H1 (cell line): ENCODE results near the gene HMOX2. TPM values are rescaled to one million over a fixed set of nuclear protein-coding genes. Genes with fewer than 3 reads are reported as not detected.

Source experiments
- CTCF ChIA-PET: fragments of 300-600 bp; sonication (Branson Sonifier 250); formaldehyde crosslinking; loops from one replicate; lab custom pipeline; 2021; ENCODE audit not compliant: partially characterized antibody; lab: Charles Lee
- POLR2A ChIA-PET: fragments of 300-600 bp; sonication (Branson Sonifier 250); formaldehyde crosslinking; loops from one replicate; lab custom pipeline; 2021; ENCODE audit warnings: inconsistent platforms; ENCODE audit not compliant: partially characterized antibody; lab: Charles Lee
- DNase-seq, 2 experiments: peaks; one replicate each; pipeline versions ENCODE4 v3.0.0 to v3.0.0-alpha.2; 2010 to 2022; ENCODE audit warnings: low spot score in 2 of 2, low read depth in 1 of 2, mixed read lengths in 1 of 2
- FAIRE-seq: peaks from 2 replicates; lab custom pipeline; 2011; peaks lifted over from hg19 to GRCh38; lab: Jason Lieb, UNC
- H2AFZ ChIP-seq: 2 replicates; pipeline ENCODE4 v1.8.1; 2012; ENCODE audit warnings: low read length, inconsistent platforms
- H2AK5ac ChIP-seq: 2 replicates; pipeline ENCODE4 v1.6.1; 2013; ENCODE audit warnings: low read depth, low read length
- H2BK120ac ChIP-seq: replicated peaks from 2 replicates; pipeline ENCODE3; 2013; ENCODE audit warnings: low read depth, low read length, inconsistent platforms
- H2BK12ac ChIP-seq: 2 replicates; pipeline ENCODE4 v1.6.1; 2013; ENCODE audit warnings: low read depth, low read length
- H2BK15ac ChIP-seq: 2 replicates; pipeline ENCODE4 v1.6.1; 2013; ENCODE audit warnings: low read length
- H2BK20ac ChIP-seq: 2 replicates; pipeline ENCODE4 v1.6.1; 2013; ENCODE audit warnings: low read length
- H2BK5ac ChIP-seq: 2 replicates; pipeline ENCODE4 v1.6.1; 2013; ENCODE audit warnings: low read depth, low read length
- H3K14ac ChIP-seq: 2 replicates; pipeline ENCODE4 v1.6.1; 2013; ENCODE audit warnings: inconsistent platforms; ENCODE audit not compliant: insufficient read length
- H3K18ac ChIP-seq: 2 replicates; pipeline ENCODE4 v1.6.1; 2013; ENCODE audit warnings: low read length; ENCODE audit errors: extremely low read depth
- H3K23ac ChIP-seq: 2 replicates; pipeline ENCODE4 v1.6.1; 2013; ENCODE audit warnings: inconsistent platforms; ENCODE audit not compliant: insufficient read length
- H3K23me2 ChIP-seq: 2 replicates; pipeline ENCODE4 v1.6.1; 2013; ENCODE audit warnings: low read depth, low read length
- H3K27ac ChIP-seq: 2 replicates; pipeline ENCODE4 v1.6.1; 2011; ENCODE audit warnings: low read depth, low read length, inconsistent platforms
- H3K27me3 ChIP-seq, 4 experiments: replicated peaks in 1 of 4; 1 replicate in 1 of 4; 2 replicates in 3 of 4; pipeline versions ENCODE4 v1.6.1 to v1.8.1; 2011 to 2013; ENCODE audit warnings: low read length in 3 of 4, mild to moderate bottlenecking in 3 of 4, inconsistent platforms in 2 of 4, mixed read lengths in 2 of 4, moderate library complexity in 1 of 4; ENCODE audit not compliant: control insufficient read depth in 3 of 4, insufficient read depth in 3 of 4; ENCODE audit errors: extremely low read depth in 1 of 4
- H3K36me3 ChIP-seq, 4 experiments: 2 replicates each; pipeline versions ENCODE4 v1.6.1 to v1.8.1; 2011 to 2013; ENCODE audit warnings: mild to moderate bottlenecking in 4 of 4, low read length in 3 of 4, moderate library complexity in 2 of 4, control low read depth in 1 of 4, inconsistent platforms in 1 of 4; ENCODE audit not compliant: insufficient read depth in 4 of 4, control insufficient read depth in 2 of 4
- H3K4ac ChIP-seq: replicated peaks from 2 replicates; pipeline ENCODE3; 2013; ENCODE audit warnings: low read length, low read depth, mixed read lengths, inconsistent platforms; ENCODE audit not compliant: insufficient read length
- H3K4me1 ChIP-seq, 4 experiments: replicated peaks in 1 of 4; 1 replicate in 1 of 4; 2 replicates in 3 of 4; pipeline versions ENCODE4 v1.6.1 to v1.8.1; 2011 to 2013; ENCODE audit warnings: low read length in 3 of 4, inconsistent platforms in 2 of 4, mixed read lengths in 1 of 4; ENCODE audit not compliant: insufficient read depth in 4 of 4, control insufficient read depth in 3 of 4
- H3K4me2 ChIP-seq, 2 experiments: 2 replicates each; pipeline versions ENCODE4 v1.6.1 to v1.8.1; 2011 to 2013; ENCODE audit warnings: low read depth in 2 of 2, low read length in 2 of 2, control low read depth in 1 of 2, inconsistent platforms in 1 of 2, mild to moderate bottlenecking in 1 of 2; ENCODE audit not compliant: insufficient read depth in 1 of 2
- H3K4me3 ChIP-seq, 4 experiments: fragments of 200-600, 300-600 bp in 1 of 4; sonication (generic), shearing (Covaris generic), sonication (Bioruptor Twin) in 1 of 4; 2 replicates each; pipeline versions ENCODE4 v1.5.1 to v1.8.1; 2011 to 2016; ENCODE audit warnings: low read length in 4 of 4, low read depth in 3 of 4, control low read depth in 2 of 4, inconsistent platforms in 2 of 4, mild to moderate bottlenecking in 2 of 4, mixed read lengths in 1 of 4, moderate library complexity in 1 of 4; ENCODE audit not compliant: insufficient read depth in 2 of 4; ENCODE audit errors: extremely low read depth in 1 of 4
- H3K56ac ChIP-seq: replicated peaks from 2 replicates; pipeline ENCODE3; 2013; ENCODE audit warnings: low read depth, mild to moderate bottlenecking, mixed read lengths, low read length, inconsistent platforms; ENCODE audit not compliant: insufficient read length
- H3K79me1 ChIP-seq: 2 replicates; pipeline ENCODE4 v1.6.1; 2013; ENCODE audit warnings: low read depth, low read length, control low read depth
- H3K79me2 ChIP-seq, 2 experiments: 2 replicates each; pipeline versions ENCODE4 v1.6.1 to v1.8.1; 2012 to 2013; ENCODE audit warnings: low read length in 2 of 2, mild to moderate bottlenecking in 2 of 2, inconsistent platforms in 1 of 2; ENCODE audit not compliant: insufficient read depth in 2 of 2, control insufficient read depth in 1 of 2
- H3K9ac ChIP-seq, 4 experiments: replicated peaks in 1 of 4; 1 replicate in 1 of 4; 2 replicates in 3 of 4; pipeline versions ENCODE4 v1.6.1 to v1.8.1; 2011 to 2013; ENCODE audit warnings: low read depth in 3 of 4, low read length in 3 of 4, control low read depth in 2 of 4, mild to moderate bottlenecking in 2 of 4, moderate library complexity in 2 of 4, inconsistent platforms in 1 of 4; ENCODE audit errors: extremely low read depth in 1 of 4
- H3K9me3 ChIP-seq, 2 experiments: 2 replicates each; pipeline versions ENCODE4 v1.6.1 to v1.8.1; 2012 to 2013; ENCODE audit warnings: mild to moderate bottlenecking in 2 of 2, moderate library complexity in 2 of 2, control low read depth in 1 of 2, inconsistent platforms in 1 of 2, low read depth in 1 of 2, low read length in 1 of 2, mixed read lengths in 1 of 2; ENCODE audit not compliant: insufficient read depth in 2 of 2
- H4K20me1 ChIP-seq, 2 experiments: replicated peaks in 1 of 2; 2 replicates each; pipeline versions ENCODE3 to v1.8.1; 2011 to 2013; ENCODE audit warnings: inconsistent platforms in 2 of 2, low read length in 2 of 2, mild to moderate bottlenecking in 1 of 2; ENCODE audit not compliant: insufficient read depth in 2 of 2, control insufficient read depth in 1 of 2
- H4K5ac ChIP-seq: 2 replicates; pipeline ENCODE4 v1.6.1; 2013; ENCODE audit warnings: low read length, low read depth, mixed read lengths, inconsistent platforms; ENCODE audit not compliant: insufficient read length
- H4K8ac ChIP-seq: 2 replicates; pipeline ENCODE4 v1.8.0; 2013; ENCODE audit warnings: mild to moderate bottlenecking, moderate library complexity, low read length, inconsistent platforms; ENCODE audit not compliant: insufficient read depth; ENCODE audit errors: extremely low read depth
- H4K91ac ChIP-seq: replicated peaks from 2 replicates; pipeline ENCODE3; 2013; ENCODE audit warnings: low read length, mixed read lengths, inconsistent platforms; ENCODE audit not compliant: insufficient read length
- CBX8 ChIP-seq: fragments of 300-800, 300-1000 bp; sonication (generic); IDR thresholded peaks from 2 replicates; pipeline ENCODE4 v1.7.1; 2016; ENCODE audit warnings: low read depth, low read length, borderline replicate concordance
- CHD2 ChIP-seq: IDR thresholded peaks from 2 replicates; pipeline ENCODE4 v1.6.1; 2012; ENCODE audit warnings: low read length, improper control_type of control experiment
- CREB1 ChIP-seq: IDR thresholded peaks from 2 replicates; pipeline ENCODE4 v1.6.1; 2012; ENCODE audit warnings: inconsistent platforms
- EGR1 ChIP-seq: IDR thresholded peaks from 2 replicates; pipeline ENCODE4 v1.6.1; 2011; ENCODE audit warnings: low read depth, low read length, borderline replicate concordance
- EP300 ChIP-seq, 2 experiments: IDR thresholded peaks; 1 replicate in 1 of 2; 2 replicates in 1 of 2; pipeline ENCODE4 v1.6.1; 2011 to 2012; ENCODE audit warnings: low read depth in 2 of 2, low read length in 2 of 2, mild to moderate bottlenecking in 2 of 2, borderline replicate concordance in 1 of 2, inconsistent platforms in 1 of 2, moderate library complexity in 1 of 2
- FOSL1 ChIP-seq: IDR thresholded peaks from 2 replicates; pipeline ENCODE4 v1.6.1; 2011; ENCODE audit warnings: mild to moderate bottlenecking, low read depth, low read length, moderate library complexity; ENCODE audit not compliant: insufficient read depth
- GABPA ChIP-seq: IDR thresholded peaks from 2 replicates; pipeline ENCODE4 v1.6.1; 2011; ENCODE audit warnings: mild to moderate bottlenecking, low read length, moderate library complexity, borderline replicate concordance; ENCODE audit not compliant: insufficient read depth
- GTF2F1 ChIP-seq: IDR thresholded peaks from 2 replicates; pipeline ENCODE4 v1.6.1; 2012; ENCODE audit warnings: low read depth, low read length, improper control_type of control experiment, borderline replicate concordance
- JUN ChIP-seq: IDR thresholded peaks from 2 replicates; pipeline ENCODE4 v1.6.1; 2011; ENCODE audit warnings: low read depth, mild to moderate bottlenecking, improper control_type of control experiment, low read length
- RBBP5 ChIP-seq: IDR thresholded peaks from 2 replicates; pipeline ENCODE4 v1.7.1; 2012; ENCODE audit warnings: low read depth, mild to moderate bottlenecking, inconsistent platforms, low read length, moderate library complexity, borderline replicate concordance
- RFX5 ChIP-seq: IDR thresholded peaks from 2 replicates; pipeline ENCODE4 v1.6.1; 2011; ENCODE audit warnings: low read depth, low read length, improper control_type of control experiment, borderline replicate concordance
- RXRA ChIP-seq: IDR thresholded peaks from 2 replicates; pipeline ENCODE4 v1.6.1; 2011; ENCODE audit warnings: low read depth, mild to moderate bottlenecking, low read length, moderate library complexity; ENCODE audit not compliant: insufficient read depth
- SAP30 ChIP-seq: fragments of 300-600 bp; sonication (generic); IDR thresholded peaks from 2 replicates; pipeline ENCODE4 v1.7.1; 2012; ENCODE audit warnings: low read length, moderate library complexity, mild to moderate bottlenecking, inconsistent platforms; ENCODE audit not compliant: insufficient read depth, insufficient replicate concordance
- SUZ12 ChIP-seq: fragments of 200-600 bp; sonication (generic); IDR thresholded peaks from 2 replicates; pipeline ENCODE4 v1.6.1; 2012; ENCODE audit warnings: mild to moderate bottlenecking, inconsistent platforms, low read length, moderate library complexity, mixed read lengths
- WGBS, 2 experiments: shearing (Covaris generic) in 1 of 2; methylation state at CpG; one replicate each; pipeline versions ENCODE4 v1.1.6 to v1.1.7; 2013 to 2015; ENCODE audit warnings: low lambda C conversion rate in 2 of 2, mixed read lengths in 2 of 2, inconsistent platforms in 1 of 2, low coverage in 1 of 2, missing lambda C conversion rate in 1 of 2; ENCODE audit not compliant: insufficient replicate concordance in 2 of 2, insufficient coverage in 1 of 2, insufficient read length in 1 of 2; ENCODE audit errors: extremely low coverage in 1 of 2, missing lambda C conversion rate in 1 of 2; 5-methylcytosine and 5-hydroxymethylcytosine counted together
- polyA plus RNA-seq, 7 experiments: library from polyadenylated mRNA; depleted of rRNA in 3 of 7; stranded (reverse) in 5 of 7; unstranded in 2 of 7; fragments of >200 nt in 5 of 7; fragments of 200-250 nt in 2 of 7; gene quantifications; 1 replicate in 5 of 7; 2 replicates in 1 of 7; 4 replicates in 1 of 7; pipeline versions ENCODE4 v1.2.1 to v1.2.3, GENCODE V29; 2011 to 2013; ENCODE audit warnings: missing spikeins in 2 of 7, mixed read lengths in 2 of 7
- total RNA-seq: library from RNA; stranded (reverse); fragmentation: NEBNext Ultra II Directional; extraction: Animal tissue kit (Norgen Biotek cat#: 25700); gene quantifications from 2 replicates; pipeline ENCODE4 v1.2.1, GENCODE V29; 2021

The HMOX2 gene
- total and polyA plus RNA-seq, 2 of the 8 experiments (the other 6 are each of a cell fraction or from before 2014, with no cell fraction given): 36.5 to 48.4 TPM

DNA sequence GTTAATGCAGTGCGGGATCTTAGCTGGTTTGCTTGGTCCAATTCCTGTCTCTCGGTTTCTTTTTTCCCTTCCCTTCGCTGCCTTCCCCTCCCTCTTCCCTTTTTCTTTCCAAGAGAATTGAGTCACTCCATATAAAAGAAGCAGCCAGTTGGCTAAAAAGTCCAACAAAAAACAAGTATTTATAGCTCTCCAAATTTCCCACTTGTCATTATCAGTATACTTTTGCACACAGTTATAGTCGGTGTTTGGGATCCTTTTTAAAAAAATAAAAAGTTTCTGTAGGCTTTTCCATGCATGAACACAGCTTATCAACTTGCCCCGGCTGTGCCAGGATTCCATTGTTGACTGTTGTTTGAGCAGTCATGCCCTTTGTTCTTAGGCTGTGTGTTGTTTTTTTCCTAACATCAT, 24.9 kb downstream of the HMOX2 start:
- Histone ChIP-seq H4K20me1 (no peaks in the 10 kb centered on the region), H2AFZ (no peak overlapping the region), H3K36me3 (no peaks in the 10 kb centered on the region; a peak in 1 of 8 replicates)
- no peak for TF ChIP-seq CBX8
- no peak for TF ChIP-seq RXRA
- TF ChIP-seq SUZ12: no peak
- TF ChIP-seq RFX5: no peak
- TF ChIP-seq EP300 (IDR thresholded peaks at IDR 0.05; ENCODE audit: borderline replicate concordance in 1 of 2, low read depth in 2 of 2, low read length in 2 of 2): no peak
- TF ChIP-seq JUN: no peak
- no peak for TF ChIP-seq SAP30
- no peak for TF ChIP-seq GTF2F1
- TF ChIP-seq RBBP5: no peak
- TF ChIP-seq EGR1: no peak
- TF ChIP-seq GABPA: no peak
- no peak for TF ChIP-seq CREB1
- no peak for TF ChIP-seq FOSL1
- no peak for TF ChIP-seq CHD2

More for the DNA sequence above, 24.9 kb downstream of the HMOX2 start:
- no peaks in the 10 kb centered on the region for H3K27me3 ChIP-seq
- no peaks in the 10 kb centered on the region; the same call in 1 of the 2 replicates for H3K79me1 ChIP-seq
- no peak overlapping the region for H3K23ac ChIP-seq
- H3K56ac ChIP-seq: no peak overlapping the region
- H2BK5ac ChIP-seq: no peak overlapping the region
- no peak overlapping the region for H2AK5ac ChIP-seq
- no peak overlapping the region for H3K4ac ChIP-seq
- no peaks in the 10 kb centered on the region; a peak in 1 of 7 replicates for H3K4me1 ChIP-seq
- H2BK15ac ChIP-seq: no peak overlapping the region
- no peak overlapping the region for H2BK120ac ChIP-seq
- H3K27ac ChIP-seq: no peak overlapping the region
- H4K91ac ChIP-seq: no peak overlapping the region
- H4K8ac ChIP-seq: no peak overlapping the region
- H2BK12ac ChIP-seq: no peak overlapping the region
- FAIRE-seq (no peak), DNase-seq (no peak)
- POLR2A ChIA-PET: interaction anchor here (0.7 to 2.3 kb wide), 9 partner anchors 11 to 1769 kb away, joined by 3 to 8 read pairs (median 3); partner anchors contain the start of gene HMOX2
- no peaks in the 10 kb centered on the region for H3K9me3 ChIP-seq
- no peaks in the 10 kb centered on the region for H3K23me2 ChIP-seq
- 86% methylated on average over 5 of the region's 5 CpGs; no CpG with 5 or more reads in 1 of the 2 experiments for WGBS, 2 experiments
- no peak overlapping the region for H4K5ac ChIP-seq
- no peak overlapping the region for H3K4me2 ChIP-seq
- no peak overlapping the region for H3K9ac ChIP-seq
- no peaks in the 10 kb centered on the region; a peak in 1 of 4 replicates for H3K79me2 ChIP-seq
- H3K4me3 ChIP-seq: no peak overlapping the region
- no peak overlapping the region for H3K18ac ChIP-seq
- CTCF ChIA-PET: interaction anchor here (0.8 to 35.4 kb wide), 12 partner anchors 11 to 182 kb away, joined by 3 to 968 read pairs (median 6); partner anchors contain the start of genes C16orf96 and CDIP1
- H3K14ac ChIP-seq: no peak overlapping the region
- H2BK20ac ChIP-seq: no peak overlapping the region
